ENCODE data around the gene TUBAL3.
A peak's percentile ranks its signal among the peaks of the same experiment; 100 is the strongest.
"Not testable (repeated sequence)": the region's sequence is repeated elsewhere in the genome, so short reads cannot be mapped to it uniquely, and the experiment has no call there.

TUBAL3 gene

DNA sequence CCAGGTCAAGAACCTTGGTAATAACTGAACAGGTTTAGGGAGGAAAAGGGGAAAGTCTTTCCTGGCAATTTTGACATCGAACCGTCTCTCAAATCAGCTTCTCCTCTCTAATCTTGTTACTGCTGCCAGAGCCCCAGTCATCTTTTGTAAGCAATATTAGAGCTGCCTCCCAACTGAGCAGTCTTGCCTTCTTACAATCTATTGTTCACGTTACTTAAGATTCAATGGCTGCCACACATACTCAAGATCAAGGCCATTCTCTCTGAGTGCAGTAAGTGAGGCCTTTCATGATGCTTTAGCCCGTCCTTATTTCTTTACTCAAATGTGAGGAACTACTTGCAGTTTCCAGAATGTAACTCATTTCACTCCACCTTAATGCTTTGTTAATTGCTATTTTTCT is 20.1 kb upstream of the TUBAL3 start:
- H3K4me3 ChIP-seq (ENCODE audit: low read depth, low read length): no peak overlapping the region

DNA sequence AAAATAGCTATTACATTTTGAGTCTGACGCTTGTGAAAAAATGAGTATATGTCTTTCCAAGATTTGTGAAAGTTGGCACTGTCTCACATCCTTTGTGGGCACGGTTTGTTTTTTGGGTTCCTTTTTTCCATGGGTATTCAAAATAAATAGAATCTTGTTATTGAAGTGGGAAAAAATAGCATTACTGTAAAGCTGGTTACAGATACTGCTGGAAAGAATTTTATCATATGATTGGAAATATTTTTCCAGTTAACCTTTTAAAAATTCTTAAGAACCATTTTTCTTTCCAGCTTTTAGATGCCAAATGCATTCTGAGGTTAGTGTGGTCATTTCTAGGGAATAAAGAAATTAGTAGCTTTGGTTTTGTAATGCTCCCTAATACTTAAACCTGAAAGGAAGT is 19.1 kb upstream of the TUBAL3 start:
- H3K4me3 ChIP-seq (ENCODE audit: low read depth, low read length): no peak overlapping the region

DNA sequence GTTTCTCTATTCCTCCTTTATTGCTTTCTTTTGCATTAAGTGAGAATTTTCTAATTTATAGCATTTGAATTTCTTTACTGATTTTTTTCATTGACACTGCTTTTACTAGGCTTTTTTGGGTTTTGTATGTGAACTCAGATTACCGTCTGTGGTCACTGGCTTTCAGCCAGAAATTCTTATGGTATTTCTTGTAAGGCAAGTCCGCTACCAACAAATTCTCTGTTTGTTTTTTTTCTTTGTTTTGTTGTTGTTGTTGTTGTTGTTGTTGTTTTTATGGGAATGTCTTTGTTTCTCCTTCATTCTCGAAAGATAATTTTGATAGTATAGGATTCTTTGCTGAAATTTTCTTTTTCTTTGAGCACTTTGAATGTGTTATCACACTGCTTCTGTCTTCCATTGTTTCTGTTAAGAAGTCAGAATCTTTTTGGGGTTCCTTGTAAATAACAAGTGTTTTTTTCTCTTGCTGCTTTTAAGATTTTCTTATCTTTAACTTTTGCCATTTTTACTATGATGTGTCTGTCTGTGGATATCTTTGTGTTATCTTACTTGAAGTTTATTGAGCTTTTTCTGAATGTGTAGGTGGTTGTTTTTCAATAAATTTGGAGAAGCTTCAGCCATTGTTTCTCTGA is 15.0 kb upstream of the TUBAL3 start:
- no peak overlapping the region for H3K4me3 ChIP-seq (ENCODE audit: low read depth, low read length)

DNA sequence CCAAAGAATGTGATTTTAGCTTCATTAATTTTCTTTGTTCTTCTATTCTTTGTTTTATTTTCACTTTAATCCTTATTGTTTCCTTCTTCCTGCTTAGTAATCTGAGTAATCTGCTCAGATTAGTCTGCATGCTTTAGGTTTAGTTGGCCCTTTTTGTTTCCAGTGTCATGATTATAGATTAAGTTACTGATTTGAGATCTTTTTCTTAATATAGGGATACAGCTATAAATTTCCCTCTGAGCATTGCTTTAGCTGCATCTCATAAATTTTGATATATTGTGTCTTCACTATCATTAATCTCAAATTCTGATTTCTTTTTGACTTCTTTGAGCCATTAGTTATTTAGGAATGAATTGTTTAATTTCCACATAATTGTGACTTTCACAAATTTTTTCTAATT is 14.0 kb upstream of the TUBAL3 start:
- no peak overlapping the region for H3K4me3 ChIP-seq (ENCODE audit: low read depth, low read length)

DNA sequence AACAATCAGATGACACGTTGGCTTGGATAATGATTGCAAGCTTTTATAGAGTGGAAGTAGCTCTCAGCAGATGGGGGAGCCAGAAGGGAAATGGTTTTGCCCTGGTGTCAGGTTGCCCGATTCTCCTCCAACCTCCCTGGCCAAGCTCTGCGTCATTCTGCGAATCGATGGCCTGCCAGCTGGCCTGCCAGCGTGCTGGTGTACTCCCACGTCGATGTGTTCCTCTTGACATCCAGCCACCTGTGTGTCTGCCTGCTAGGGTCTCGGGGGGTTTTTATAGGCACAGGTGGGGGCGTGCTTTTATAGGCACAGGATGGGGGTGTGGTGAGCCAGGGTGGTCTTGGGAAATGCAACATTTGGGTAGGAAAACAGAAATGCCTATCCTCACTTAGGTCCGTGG is 12.4 kb upstream of the TUBAL3 start:
- H3K4me3 ChIP-seq (ENCODE audit: low read depth, low read length): no peak overlapping the region

DNA sequence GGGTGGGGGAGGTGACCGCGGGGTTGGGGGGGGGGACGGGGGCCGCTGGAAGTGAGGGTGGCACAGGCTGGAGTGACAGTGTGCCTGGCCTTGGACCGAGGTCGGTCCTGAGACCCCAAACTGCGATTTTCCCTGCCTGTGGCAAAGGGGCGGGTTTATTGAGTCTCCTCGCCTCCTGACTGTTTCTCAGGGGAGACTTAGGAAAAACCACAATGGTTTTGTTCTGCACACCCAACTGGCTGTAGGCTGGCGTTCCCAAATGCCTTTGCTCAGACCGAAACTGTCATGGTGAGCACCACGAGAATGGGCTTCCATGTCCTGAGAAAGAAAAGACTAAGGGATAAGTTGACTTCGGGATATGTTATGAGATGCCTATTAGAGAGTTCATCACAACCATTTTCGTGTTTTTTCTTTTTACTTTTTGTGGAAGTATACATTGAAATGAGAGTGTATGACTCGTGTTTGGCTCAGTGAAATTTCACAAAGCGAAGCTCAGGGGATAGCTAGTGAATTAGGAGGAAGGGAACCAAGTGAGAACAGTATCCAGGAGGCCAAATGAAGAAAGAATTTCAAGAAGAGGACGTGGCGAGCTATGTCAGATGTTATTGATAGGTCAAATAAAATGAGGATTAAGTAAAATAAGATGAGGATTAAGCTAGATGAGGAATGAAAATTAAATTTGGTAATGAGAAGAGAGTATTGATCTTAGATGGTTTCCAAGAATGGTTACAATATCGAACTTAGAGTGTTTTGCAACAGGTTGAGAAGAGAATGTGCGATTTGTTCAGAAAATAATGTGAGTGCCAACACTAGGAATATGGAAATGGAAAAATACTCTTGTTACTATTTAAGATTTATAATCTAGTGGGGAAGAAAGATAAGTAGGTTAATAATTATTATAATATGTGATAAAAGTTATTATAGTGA is 8.6 kb upstream of the TUBAL3 start:
- peak overlapping the region; percentile 74 for H3K4me3 ChIP-seq (ENCODE audit: low read depth, low read length)

DNA sequence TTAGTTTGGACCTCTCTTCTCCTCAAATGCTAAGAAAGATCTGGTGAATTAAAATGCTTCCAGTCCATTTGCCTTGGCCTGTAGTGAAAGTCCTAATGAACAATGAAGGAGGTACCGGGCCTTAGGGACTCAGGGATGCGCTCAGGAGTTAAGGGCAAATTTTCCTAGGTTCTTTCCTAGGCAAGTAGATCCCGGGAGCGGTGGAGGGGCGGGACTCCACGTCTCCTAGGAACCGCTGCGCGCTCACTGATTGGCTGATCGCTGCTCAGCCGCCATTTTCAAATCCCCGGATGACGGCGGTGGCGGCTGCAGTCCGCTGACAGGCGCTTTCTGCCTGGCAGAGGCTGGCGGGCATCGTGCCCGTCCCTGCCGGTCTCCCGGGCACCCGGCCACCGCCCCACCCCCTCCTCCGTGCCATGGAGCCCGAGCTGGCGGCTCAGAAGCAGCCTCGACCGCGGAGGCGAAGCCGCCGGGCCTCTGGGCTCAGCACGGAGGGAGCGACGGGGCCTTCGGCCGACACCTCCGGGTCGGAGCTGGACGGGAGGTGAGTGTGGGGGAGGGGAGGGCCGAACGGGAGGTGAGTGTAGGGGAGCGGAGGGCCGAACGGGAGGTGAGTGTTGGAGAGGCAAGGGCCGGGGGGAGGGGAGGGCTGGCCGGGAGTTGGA is 7.8 kb upstream of the TUBAL3 start, which contains the start of gene NET1:
Gene NET1 (plus strand): TSS at position 281 of the 665 bp plus-strand sequence. CDS start 136 bp downstream, at position 417.
- peak within 1 kb of the TSS; percentile 74 for H3K4me3 ChIP-seq (ENCODE audit: low read depth, low read length)

DNA sequence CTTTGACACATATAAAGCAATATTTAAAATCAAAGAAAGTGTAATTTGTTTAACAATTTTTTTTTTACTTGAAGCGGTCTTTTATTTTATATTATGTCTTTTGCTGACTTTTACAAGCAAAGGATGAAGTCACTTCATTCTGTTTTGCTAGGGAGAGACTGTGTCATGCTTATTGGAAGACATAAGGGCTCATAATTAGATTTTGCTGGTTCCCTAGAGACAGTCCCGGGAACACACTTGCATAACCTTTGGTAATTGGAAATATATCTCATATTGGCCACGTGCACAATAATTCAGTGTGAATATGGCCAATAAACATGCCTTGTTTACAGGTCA is 7.3 kb upstream of the TUBAL3 start:
- H3K4me3 ChIP-seq (ENCODE audit: low read depth, low read length): no peak overlapping the region

DNA sequence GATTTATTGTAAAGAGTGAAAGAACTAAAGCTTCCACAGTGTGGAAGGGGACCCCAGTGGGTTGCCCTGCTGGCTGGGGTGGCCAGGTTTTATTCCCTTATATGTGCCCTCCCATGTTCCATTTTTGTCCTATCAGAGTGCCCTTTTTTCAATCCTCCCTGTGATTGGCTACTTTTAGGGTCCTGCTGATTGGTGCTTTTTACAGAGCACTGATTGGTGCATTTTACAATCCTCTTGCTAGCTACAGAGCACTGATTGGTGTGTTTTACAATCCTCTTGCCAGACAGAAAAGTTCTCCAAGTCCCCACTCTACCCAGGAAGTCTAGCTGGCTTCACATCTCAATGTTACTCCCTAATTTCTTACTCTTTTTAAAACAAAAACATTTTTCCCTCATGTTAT is 6.2 kb upstream of the TUBAL3 start:
- not testable (repeated sequence) for H3K4me3 ChIP-seq (ENCODE audit: low read depth, low read length)

DNA sequence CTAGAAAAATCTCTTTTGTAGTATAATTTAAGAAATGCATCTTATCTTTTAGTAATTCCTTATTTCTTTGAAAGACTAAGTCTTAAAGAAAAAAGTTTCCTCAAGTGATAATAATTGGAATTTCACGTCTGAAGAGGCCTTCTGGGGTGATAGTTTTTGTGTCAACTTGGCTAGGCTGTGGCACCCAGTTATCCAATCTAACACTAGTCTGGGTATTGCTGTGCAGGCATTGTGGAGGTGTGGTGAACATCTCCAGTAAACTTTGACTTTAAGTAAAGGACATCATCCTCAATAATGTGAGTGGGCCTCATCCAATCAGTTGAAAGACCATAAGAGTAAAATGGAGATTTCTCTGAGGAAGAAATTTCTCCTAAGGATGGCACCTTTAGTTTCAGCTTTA is 2.3 kb upstream of the TUBAL3 start:
- H3K4me3 ChIP-seq (ENCODE audit: low read depth, low read length): no peak overlapping the region

DNA sequence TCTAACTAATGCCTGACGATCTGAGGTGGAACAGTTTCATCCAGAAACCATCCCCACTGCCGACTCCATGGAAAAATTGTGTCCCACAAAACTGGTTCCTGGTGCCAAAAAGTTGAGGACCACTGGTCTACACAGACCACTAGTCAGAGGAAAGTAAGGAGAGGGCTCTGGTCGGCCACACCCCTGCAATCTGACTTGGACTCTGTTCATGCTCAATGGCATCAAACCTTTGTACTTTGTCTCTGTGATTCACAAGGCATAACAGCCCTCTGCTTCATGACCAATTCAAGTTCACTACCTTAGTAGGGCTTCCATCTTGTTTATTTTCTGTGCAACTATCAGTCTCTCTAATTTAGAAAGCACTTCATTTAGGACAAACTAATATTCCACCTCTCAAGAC is 1.8 kb downstream of the TUBAL3 start:
- H3K4me3 ChIP-seq (ENCODE audit: low read depth, low read length): no peak overlapping the region

DNA sequence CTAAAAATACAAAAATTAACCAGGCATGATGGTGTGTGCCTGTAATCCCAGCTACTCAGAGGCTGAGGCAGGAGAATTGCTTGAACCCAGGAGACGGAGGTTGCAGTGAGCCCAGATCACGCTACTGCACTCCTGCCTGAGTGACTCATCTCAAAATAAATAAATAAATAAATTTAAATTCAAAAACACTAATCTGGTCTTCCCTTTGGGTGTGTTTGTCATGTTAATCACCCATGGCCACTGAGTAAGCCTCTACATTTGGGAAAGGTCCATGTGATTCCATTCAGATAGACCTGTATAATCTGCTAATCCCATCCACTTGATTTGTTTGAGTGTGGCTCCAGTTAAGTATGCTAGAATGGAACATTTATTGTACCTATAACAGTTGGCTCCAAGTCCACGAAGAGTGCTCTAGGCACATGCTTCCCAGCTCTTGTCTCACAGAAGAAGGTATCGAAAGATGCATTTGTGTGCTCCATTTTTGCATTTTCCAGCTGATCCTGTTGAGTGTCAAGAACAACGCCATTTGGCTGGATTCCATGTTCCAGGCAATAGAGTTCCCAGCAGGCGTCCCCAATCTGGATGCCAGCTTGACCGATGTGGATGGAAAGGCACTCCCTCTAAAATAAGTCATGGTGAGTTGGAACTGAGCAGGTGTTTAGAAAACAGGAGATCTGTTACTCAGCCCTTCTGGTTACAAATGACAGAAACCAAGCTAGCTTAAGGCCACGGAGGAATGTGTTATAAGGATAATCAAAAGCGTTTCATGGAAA is 4.0 kb downstream of the TUBAL3 start:
- no peak overlapping the region for H3K4me3 ChIP-seq (ENCODE audit: low read depth, low read length)

DNA sequence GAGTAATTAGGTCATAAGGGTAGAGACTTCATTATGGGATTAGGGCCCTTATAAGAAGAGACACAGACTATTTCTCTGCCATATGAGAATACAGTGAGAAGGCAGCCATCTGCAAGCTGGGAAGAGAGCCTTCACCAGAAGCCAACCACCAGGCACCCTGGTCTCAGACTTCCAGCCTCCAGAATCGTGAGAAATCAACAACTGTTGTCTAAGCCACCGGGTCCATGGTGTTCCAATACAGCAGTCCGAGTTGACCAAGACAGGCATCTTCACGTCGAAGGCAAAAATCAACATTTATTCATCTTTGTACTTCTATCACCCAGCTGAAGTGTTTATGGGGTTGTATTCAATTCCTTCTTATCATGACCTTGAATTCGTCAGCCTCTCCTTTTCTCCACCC is 5.3 kb downstream of the TUBAL3 start:
- H3K4me3 ChIP-seq (ENCODE audit: low read depth, low read length): no peak overlapping the region

DNA sequence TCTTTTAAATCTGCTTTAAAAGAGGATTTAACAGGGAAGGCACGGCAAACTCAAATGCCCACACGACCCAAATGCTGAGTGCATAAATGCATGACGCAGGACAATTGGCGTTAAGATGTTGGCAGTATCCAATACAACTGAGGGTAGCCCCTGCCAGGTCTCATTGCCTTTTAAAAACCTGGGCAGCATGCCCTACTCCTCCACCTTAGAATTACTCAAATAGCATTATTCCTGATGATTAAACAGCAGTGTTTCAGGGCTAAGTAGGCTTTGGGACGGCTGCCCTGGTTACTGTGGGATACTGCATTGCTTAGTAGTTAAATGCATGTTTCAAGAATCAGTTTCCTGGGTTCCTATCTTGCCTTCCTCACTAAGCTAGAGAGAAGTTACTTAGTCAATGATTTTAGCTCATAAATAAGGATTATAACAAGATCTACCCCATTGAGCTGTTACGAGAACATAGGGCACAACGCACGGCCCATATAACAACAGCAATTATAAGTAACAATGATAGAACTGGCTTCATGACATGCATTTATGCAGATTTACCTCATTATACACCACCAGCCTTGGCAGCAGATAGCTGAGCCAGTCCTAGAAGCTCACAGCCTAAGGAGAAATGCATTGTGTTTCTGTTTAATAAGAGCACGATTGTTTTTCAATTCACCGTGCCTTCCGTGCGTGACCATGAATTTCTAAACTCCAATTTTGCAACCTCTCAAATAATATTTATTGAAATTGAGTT is 7.9 kb downstream of the TUBAL3 start:
- no peak overlapping the region for H3K4me3 ChIP-seq (ENCODE audit: low read depth, low read length)

DNA sequence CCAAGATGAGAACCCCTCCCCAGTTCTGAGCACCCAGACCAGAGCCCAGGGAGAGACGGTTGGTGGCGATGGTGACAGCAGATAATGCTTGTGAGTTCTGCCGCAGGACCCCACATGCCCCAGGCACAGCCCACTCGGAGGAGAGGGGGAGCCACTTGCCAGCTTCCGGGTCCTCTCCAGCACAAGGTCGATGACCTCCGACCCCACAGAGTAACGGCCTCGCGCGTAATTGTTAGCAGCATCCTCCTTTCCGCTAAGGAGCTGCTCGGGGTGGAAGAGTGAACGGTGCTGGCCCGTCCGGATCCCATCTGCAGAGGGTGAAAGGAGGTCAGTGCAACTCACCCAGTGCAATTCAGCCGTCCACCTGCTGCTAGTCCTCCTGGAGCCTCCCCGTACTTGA is 9.5 kb downstream of the TUBAL3 start:
- no peak overlapping the region for H3K4me3 ChIP-seq (ENCODE audit: low read depth, low read length)

DNA sequence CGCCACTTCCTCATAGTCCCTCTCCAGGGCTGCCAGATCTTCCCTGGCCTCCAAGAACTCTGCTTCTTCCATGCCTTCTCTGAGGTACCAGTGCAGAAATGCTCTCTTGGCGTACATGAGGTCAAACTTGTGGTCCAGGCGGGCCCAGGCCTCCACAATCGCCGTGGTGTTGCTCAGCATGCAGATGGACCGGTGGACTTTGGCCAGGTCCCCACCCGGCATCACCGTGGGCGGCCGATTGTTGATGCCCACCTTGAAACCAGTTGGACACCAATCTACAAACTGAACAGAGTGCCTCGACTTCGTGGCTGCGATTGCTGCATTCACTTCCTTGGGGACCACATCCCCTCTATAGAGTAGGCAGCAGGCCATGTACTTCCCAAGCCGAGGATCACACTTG is 11.1 kb downstream of the TUBAL3 start:
- no peak overlapping the region for H3K4me3 ChIP-seq (ENCODE audit: low read depth, low read length)

DNA sequence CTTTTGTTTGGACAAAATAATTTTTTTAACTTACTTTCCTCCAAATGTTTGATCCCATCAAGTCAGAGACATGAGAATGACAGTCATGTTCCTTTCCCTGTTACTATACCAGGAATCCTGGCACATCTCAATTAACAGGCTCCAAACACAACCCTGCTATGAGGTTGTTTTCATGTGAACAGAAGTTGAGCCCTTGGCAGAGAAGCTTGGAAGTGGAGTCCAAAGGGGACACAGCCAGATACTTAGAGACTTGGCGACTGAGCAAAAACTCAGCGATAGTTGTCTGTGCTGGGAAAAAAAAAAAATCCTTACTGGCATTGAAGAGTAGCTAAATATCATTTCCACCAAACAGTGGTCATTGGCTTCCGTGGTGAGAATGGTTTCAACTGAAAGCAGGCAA is 12.8 kb downstream of the TUBAL3 start:
- no peak overlapping the region for H3K4me3 ChIP-seq (ENCODE audit: low read depth, low read length)

DNA sequence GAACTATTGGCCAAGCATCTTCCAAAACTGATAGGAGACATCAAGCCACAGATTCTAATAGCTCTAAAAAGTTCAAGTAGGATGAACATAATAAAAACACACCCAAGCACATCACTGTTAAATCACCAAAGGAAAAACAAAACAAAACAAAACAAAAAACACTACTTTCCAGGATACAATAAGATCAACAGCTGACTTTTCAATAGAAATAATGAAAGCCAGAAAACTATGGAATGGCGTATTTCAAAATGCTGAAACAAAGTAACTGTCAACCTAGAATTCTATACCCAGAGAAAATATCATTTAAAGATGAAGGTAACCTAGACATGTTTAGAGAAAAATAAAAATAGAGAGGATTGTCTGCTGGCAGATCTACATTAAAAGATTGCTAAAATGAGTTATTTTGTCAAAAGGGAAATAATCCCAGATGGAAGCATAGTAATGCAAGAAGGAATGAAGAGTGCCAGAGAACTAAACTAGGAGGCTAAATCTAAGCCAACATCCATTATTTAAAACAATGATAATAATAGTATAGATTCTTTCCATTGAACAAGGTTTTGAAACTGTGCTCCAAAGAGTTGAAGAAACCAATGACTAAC is 13.9 kb downstream of the TUBAL3 start:
- no peak overlapping the region for H3K4me3 ChIP-seq (ENCODE audit: low read depth, low read length)

DNA sequence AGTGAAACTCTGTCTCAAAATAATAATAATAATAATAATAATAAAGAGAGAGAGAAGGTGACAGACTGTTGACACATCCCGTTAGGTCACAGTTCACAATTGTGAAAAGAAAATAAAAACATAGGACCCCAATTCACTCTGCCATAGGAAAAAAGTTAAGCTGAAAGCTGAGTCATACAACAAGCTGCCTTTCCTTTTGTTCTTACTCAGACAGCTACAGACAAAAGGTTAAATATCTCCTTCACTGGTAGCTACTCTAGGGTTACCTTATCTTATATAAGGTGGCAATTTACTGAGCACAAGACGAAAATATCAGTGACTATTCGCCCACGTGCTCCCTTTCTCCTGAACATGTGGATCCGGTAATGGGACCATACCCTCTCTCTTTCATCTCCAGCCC is 17.5 kb downstream of the TUBAL3 start:
- H3K4me3 ChIP-seq (ENCODE audit: low read depth, low read length): no peak overlapping the region

DNA sequence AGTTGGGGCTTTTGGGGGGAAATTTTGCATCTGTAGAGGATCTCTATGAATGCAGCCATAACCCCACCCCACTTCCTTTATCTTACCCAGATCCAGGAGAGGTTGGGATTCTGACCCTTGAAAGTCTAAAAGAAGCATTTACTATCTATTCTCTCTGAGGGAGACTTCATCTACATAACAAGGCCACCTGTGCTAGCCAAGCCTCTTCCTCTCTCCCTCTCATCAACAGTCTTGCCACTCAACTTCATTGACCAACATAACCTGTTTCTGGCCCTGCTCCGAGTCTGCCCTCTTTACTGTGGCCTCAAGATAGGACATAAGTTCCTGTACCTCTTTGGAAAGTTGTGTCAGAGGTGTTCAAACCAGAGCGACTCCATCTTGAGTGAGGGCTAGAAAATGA is 19.4 kb downstream of the TUBAL3 start:
- H3K4me3 ChIP-seq (ENCODE audit: low read depth, low read length): no peak overlapping the region
